ENCODE data around the gene CES3.

GRCh38 chr16:66923866-66924265 lies 37.2 kb upstream of the CES3 start:
- TF ChIP-seq CTCF (IDR thresholded peaks at IDR 0.05) = no peak
- TF ChIP-seq POLR2A (IDR thresholded peaks at IDR 0.05) = no peak
